ENCODE measurements around the gene RPS19. TPM values are rescaled to one million over a fixed set of nuclear protein-coding genes. Genes with fewer than 3 reads are reported as not detected.

RPS19 gene
- total RNA-seq, 1 experiment from 2014 or later: 3,152 TPM

- H3K9me3 Mint-ChIP-seq: peaks cover 11% of the 10 kb centered on the region
- H3K27ac Mint-ChIP-seq: no peak within 1 kb of the TSS
- ChIA-PET POLR2A (no interaction called here), CTCF (interaction anchor here (0.8 to 2.1 kb wide), 3 partner anchors 15 to 91 kb away, joined by 3 to 6 read pairs (median 3); no protein-coding TSS in a partner anchor)
- H3K4me1 Mint-ChIP-seq: no peaks in the 10 kb centered on the region
- H3K36me3 Mint-ChIP-seq: no peaks in the 10 kb centered on the region
- H3K27me3 Mint-ChIP-seq (ENCODE audit: low read depth): peaks cover 49% of the 10 kb centered on the region
- ATAC-seq (peak; percentile 85), DNase-seq (ENCODE audit: low spot score) (peak; percentile 44)
- TF ChIP-seq ZBTB43 (CRISPR knock-in tag; IDR thresholded peaks at IDR 0.05) (0 out of 2 replicates have a peak, but pooled peaks have one; percentile 14), ZNF281 (CRISPR knock-in tag; IDR thresholded peaks at IDR 0.05) (peak; percentile 36; the same call in 1 of the 2 replicates), E2F1 (CRISPR knock-in tag; IDR thresholded peaks at IDR 0.05) (no peak), MLX (CRISPR knock-in tag; IDR thresholded peaks at IDR 0.05) (no peak), SP1 (CRISPR knock-in tag; conservative IDR thresholded peaks at IDR 0.05) (0 out of 2 replicates have a peak, but pooled peaks have one; percentile 46), FOXP1 (CRISPR knock-in tag; IDR thresholded peaks at IDR 0.05; ENCODE audit: borderline replicate concordance) (peak; percentile 44; the same call in 1 of the 2 replicates), RELA (CRISPR knock-in tag; IDR thresholded peaks at IDR 0.05; ENCODE audit: borderline replicate concordance) (peak; percentile 68), ZNF425 (CRISPR knock-in tag; conservative IDR thresholded peaks at IDR 0.05) (no peak), ZNF219 (CRISPR knock-in tag; IDR thresholded peaks at IDR 0.05; ENCODE audit: borderline replicate concordance) (peak; percentile 50; the same call in 1 of the 2 replicates), MXD4 (CRISPR knock-in tag; IDR thresholded peaks at IDR 0.05; ENCODE audit: borderline replicate concordance) (no peak), CREB1 (CRISPR knock-in tag; IDR thresholded peaks at IDR 0.05) (0 out of 2 replicates have a peak, but pooled peaks have one; percentile 44), SMAD3 (CRISPR knock-in tag; IDR thresholded peaks at IDR 0.05; ENCODE audit: borderline replicate concordance) (peak; percentile 46; the same call in 1 of the 2 replicates), TEAD4 (CRISPR knock-in tag; IDR thresholded peaks at IDR 0.05) (peak; percentile 43; the same call in 1 of the 2 replicates), NFYB (CRISPR knock-in tag; conservative IDR thresholded peaks at IDR 0.05; ENCODE audit: low read depth) (peak; percentile 57), MAX (CRISPR knock-in tag; IDR thresholded peaks at IDR 0.05) (peak; percentile 93), E2F4 (CRISPR knock-in tag; IDR thresholded peaks at IDR 0.05; ENCODE audit: borderline replicate concordance, low read depth) (no peak), NR2C2 (CRISPR knock-in tag; IDR thresholded peaks at IDR 0.05) (0 out of 2 replicates have a peak, but pooled peaks have one; percentile 37), JUN (CRISPR knock-in tag; IDR thresholded peaks at IDR 0.05) (no peak)
- no peak within 1 kb of the TSS for H3K4me3 Mint-ChIP-seq
Measured at GRCh38 chr19:41844601-41845000, 15.5 kb upstream of the RPS19 start, which contains the start of gene LYPD4. Gene LYPD4, minus strand, starts transcription at chr19:41844683. Its CDS starts 5,398 bp downstream, at chr19:41839285.
